CD4-positive, alpha-beta T cell treated with Interleukin-4 for 4 hours (primary cell): ENCODE measurements around the gene BAK1.

Experiments used
- DNase-seq: peaks from one replicate; pipeline ENCODE4 v3.0.0-alpha.2; 2020

The BAK1 gene

GRCh38 chr6:33579828-33580714 is at the start of gene BAK1:
Gene BAK1, minus strand, starts transcription at chr6:33580276. Its CDS starts 2,672 bp downstream, at chr6:33577604.
- DNase-seq, result peak; percentile 84

- no peak for DNase-seq
Observed at GRCh38 chr6:33628401-33628964, 48.4 kb upstream of the BAK1 start.

- no peak for DNase-seq
Observed at GRCh38 chr6:33627876-33628275, 47.8 kb upstream of the BAK1 start.

- DNase-seq, result no peak
Observed at GRCh38 chr6:33624856-33625255, 44.8 kb upstream of the BAK1 start.

GRCh38 chr6:33623895-33624381 is 43.9 kb upstream of the BAK1 start:
- no peak for DNase-seq

GRCh38 chr6:33622456-33623431 is 42.7 kb upstream of the BAK1 start:
- DNase-seq, result no peak

GRCh38 chr6:33621711-33622388 is 41.8 kb upstream of the BAK1 start:
- no peak for DNase-seq

GRCh38 chr6:33620856-33621710 is 41.0 kb upstream of the BAK1 start, which contains the start of gene ITPR3:
Gene ITPR3, plus strand, starts transcription at chr6:33621322. Its CDS starts 281 bp downstream, at chr6:33621603.
- peak; percentile 78 for DNase-seq

GRCh38 chr6:33620158-33620855 is 40.2 kb upstream of the BAK1 start:
- DNase-seq, result peak; percentile 30

GRCh38 chr6:33619166-33619840 is 39.2 kb upstream of the BAK1 start:
- no peak for DNase-seq

GRCh38 chr6:33616913-33617312 is 36.8 kb upstream of the BAK1 start:
- DNase-seq, result no peak

- DNase-seq, result no peak
Observed at GRCh38 chr6:33616113-33616512, 36.0 kb upstream of the BAK1 start.

GRCh38 chr6:33613795-33614168 is 33.7 kb upstream of the BAK1 start:
- DNase-seq, result no peak

- DNase-seq, result no peak
Observed at GRCh38 chr6:33613146-33613794, 33.2 kb upstream of the BAK1 start.

GRCh38 chr6:33610779-33611732 is 31.0 kb upstream of the BAK1 start:
- no peak for DNase-seq

- no peak for DNase-seq
Observed at GRCh38 chr6:33610067-33610466, 30.0 kb upstream of the BAK1 start.

GRCh38 chr6:33609528-33609927 is 29.5 kb upstream of the BAK1 start:
- no peak for DNase-seq

- no peak for DNase-seq
Observed at GRCh38 chr6:33609019-33609418, 28.9 kb upstream of the BAK1 start.
